ENCODE measurements around the gene ERC1. TPM values are rescaled to one million over a fixed set of nuclear protein-coding genes. Genes with fewer than 3 reads are reported as not detected.

The ERC1 gene
- polyA plus RNA-seq, 6 donors from 2014 or later, result 6.9 to 26.2 (median 17.9) TPM

DNA sequence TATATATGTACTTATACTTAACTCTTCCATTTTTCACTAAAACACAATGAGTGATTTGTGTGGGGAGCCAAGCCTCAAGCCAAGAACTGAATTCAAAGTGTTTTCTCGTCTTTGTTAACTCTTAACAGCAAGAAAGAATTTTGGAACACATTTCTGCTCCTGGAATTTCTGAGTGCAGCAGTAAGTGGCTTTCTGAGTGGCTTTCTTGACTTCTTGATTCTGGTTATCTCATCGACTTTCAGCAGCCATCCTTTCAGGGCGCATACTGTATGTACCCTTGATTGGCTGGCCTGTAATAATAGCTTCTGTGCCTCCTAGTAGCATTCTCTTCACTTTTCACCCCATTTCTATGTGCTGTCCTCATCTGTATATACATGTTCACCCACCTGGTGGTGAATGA, 446.0 kb downstream of the ERC1 start:
- H3K4me3 Mint-ChIP-seq, result no peak overlapping the region
- no peaks in the 10 kb centered on the region for H3K4me1 Mint-ChIP-seq
- DNase-seq (no peak), ATAC-seq (ENCODE audit: low read depth in 2 of 2) (no peak)
- no peaks in the 10 kb centered on the region for H3K9me3 Mint-ChIP-seq
- H3K27me3 Mint-ChIP-seq, result no peaks in the 10 kb centered on the region
- no peak overlapping the region for H3K27ac Mint-ChIP-seq
- peaks cover 0 to 8% of the 10 kb centered on the region in 2 donors for H3K36me3 Mint-ChIP-seq

- no peaks in the 10 kb centered on the region for H3K9me3 Mint-ChIP-seq
- peaks cover 0 to 4% of the 10 kb centered on the region in 2 donors for H3K36me3 Mint-ChIP-seq
- no peak overlapping the region for H3K27ac Mint-ChIP-seq
- no peak for ATAC-seq (ENCODE audit: low read depth in 2 of 2)
- no peak for DNase-seq
- no peak overlapping the region for H3K4me3 Mint-ChIP-seq
- H3K4me1 Mint-ChIP-seq, result no peaks in the 10 kb centered on the region
- no peaks in the 10 kb centered on the region for H3K27me3 Mint-ChIP-seq
Measured at GRCh38 chr12:1439201-1439600, 448.2 kb downstream of the ERC1 start.

DNA sequence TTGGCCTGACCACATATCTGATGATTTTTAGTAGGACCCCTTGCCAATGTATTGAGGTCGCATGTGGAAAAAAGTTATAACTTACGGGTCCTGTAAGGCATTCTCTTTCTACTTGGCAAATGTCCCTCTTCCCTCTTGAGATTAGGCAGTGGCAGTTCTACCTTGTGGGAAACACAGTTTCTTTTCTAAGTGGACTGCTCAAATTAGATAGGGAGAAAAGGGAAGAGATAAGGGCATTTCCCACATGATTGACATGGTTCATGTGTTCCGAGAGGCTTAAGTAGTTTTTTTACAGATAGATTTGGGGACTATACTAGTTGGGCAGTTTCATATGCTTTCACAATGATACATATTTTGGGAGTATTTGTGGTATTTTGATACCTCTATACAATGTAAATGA, 448.7 kb downstream of the ERC1 start:
- no peak overlapping the region for H3K4me3 Mint-ChIP-seq
- no peak overlapping the region for H3K27ac Mint-ChIP-seq
- ATAC-seq (ENCODE audit: low read depth in 2 of 2) (no peak), DNase-seq (no peak)
- no peaks in the 10 kb centered on the region for H3K4me1 Mint-ChIP-seq
- H3K9me3 Mint-ChIP-seq, result no peaks in the 10 kb centered on the region
- H3K36me3 Mint-ChIP-seq, result peaks cover 0 to 4% of the 10 kb centered on the region in 2 donors
- no peaks in the 10 kb centered on the region for H3K27me3 Mint-ChIP-seq

DNA sequence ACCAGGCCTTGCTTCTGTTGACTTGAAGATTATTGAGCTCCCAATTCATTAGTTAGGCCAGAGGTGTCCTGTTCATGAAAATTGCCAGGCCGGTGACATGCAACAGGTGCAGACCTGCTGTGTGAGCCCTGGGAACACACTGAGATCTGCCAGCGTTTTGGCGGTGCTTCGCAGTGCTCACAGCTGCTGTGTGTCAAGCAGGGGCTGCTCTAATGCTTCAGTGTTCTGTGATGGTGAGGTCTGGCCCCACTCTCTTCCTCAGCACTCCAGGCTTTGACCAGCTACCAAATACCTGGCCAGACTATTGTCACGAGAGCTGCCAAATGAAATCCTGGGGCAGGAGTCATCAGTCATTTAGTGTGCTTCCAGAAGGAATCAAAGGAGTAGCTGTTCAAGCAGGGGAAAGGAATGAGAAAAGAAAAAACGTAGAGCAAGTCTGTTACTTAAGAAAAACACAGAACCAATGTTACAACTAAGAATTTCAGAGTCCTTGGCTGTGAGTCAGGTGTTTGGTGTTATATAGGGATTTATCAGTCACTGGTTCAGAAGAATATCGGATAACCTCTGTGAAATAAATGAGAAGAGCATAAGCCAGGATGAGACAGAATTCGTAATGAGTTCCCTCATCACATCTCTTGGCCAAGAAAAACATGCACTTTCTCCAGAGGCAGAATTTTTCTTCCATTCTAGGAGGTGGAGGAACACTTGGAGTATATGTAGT, 452.6 kb downstream of the ERC1 start:
- no peaks in the 10 kb centered on the region for H3K4me1 Mint-ChIP-seq
- no peaks in the 10 kb centered on the region for H3K9me3 Mint-ChIP-seq
- H3K27ac Mint-ChIP-seq, result no peak overlapping the region
- DNase-seq (no peak), ATAC-seq (ENCODE audit: low read depth in 2 of 2) (no peak)
- H3K27me3 Mint-ChIP-seq, result no peaks in the 10 kb centered on the region
- H3K4me3 Mint-ChIP-seq, result peak overlapping the region in 1 of 8 donors; percentile 3
- peaks cover 15 to 16% of the 10 kb centered on the region in 2 donors for H3K36me3 Mint-ChIP-seq

DNA sequence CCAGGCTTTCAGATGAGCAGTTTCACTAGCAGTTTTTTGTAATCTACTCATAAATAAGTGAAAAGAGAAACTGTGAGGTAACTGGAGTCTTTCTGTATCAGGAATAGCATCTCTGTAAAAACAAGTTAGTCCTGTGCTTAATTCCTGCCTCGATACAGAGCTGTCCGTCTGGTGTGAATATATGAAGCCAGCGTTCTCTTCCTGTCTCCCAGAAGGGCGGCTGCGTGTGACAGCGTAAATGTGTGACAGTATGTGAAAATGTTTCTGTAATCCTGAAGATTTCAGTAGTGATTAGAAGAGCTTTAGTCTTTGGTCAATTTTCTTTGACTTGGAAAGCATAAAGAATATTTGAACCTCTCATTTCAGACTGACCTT, 453.1 kb downstream of the ERC1 start:
- H3K27ac Mint-ChIP-seq, result peak overlapping the region in 1 of 6 donors; percentile 73
- no peaks in the 10 kb centered on the region for H3K27me3 Mint-ChIP-seq
- ATAC-seq (ENCODE audit: low read depth in 2 of 2) (no peak), DNase-seq (no peak)
- peaks cover 18 to 19% of the 10 kb centered on the region in 2 donors for H3K36me3 Mint-ChIP-seq
- H3K4me3 Mint-ChIP-seq, result no peak overlapping the region
- H3K9me3 Mint-ChIP-seq, result no peaks in the 10 kb centered on the region
- H3K4me1 Mint-ChIP-seq, result no peaks in the 10 kb centered on the region

DNA sequence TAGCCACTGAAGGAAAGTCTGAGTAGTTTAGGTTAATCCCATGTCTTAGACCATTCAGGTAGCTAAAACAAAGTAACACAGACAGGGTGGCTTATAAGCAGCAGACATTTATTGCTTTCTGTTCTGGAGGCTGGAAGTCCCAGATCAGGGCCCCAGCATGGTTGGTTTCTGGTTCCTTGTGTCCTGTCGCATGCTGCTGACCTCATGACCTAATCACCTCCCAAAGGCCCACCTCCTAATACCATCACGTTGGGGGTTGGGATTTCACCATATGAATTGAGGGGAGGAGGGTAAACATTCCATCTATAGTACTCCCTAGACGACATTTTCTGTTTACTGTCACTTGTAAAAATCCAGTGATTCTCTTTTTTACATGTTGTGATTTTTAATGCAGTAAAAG, 454.8 kb downstream of the ERC1 start:
- Mint-ChIP-seq H3K27me3 (no peaks in the 10 kb centered on the region), H3K4me3 (no peak overlapping the region), H3K27ac (no peak overlapping the region), H3K9me3 (no peaks in the 10 kb centered on the region), H3K36me3 (peaks cover 18 to 33% of the 10 kb centered on the region in 2 donors), H3K4me1 (no peaks in the 10 kb centered on the region)
- DNase-seq, result no peak
- no peak for ATAC-seq (ENCODE audit: low read depth in 2 of 2)

DNA sequence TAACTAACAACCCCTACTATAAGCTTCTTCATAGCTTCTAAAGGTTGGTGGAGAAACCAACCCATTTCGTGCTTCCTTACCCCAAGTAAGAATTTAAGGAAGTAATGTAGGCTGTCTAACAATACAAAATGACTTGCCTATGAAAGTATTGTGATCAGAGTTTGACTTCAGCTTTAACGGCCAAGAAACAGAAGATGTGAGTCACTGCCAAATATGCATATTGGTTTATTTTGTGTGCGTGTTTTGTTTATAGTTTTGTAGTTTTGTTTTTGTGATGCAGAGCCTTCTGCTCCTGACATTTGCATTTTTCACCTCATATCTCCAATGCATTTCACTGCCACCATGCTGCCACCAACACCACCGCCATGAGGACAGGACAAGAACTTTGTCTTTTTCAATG, 457.3 kb downstream of the ERC1 start:
- no peak for DNase-seq
- no peaks in the 10 kb centered on the region for H3K27me3 Mint-ChIP-seq
- no peak overlapping the region for H3K27ac Mint-ChIP-seq
- H3K36me3 Mint-ChIP-seq, result peaks cover 18 to 43% of the 10 kb centered on the region in 2 donors
- H3K4me1 Mint-ChIP-seq, result no peaks in the 10 kb centered on the region
- H3K9me3 Mint-ChIP-seq, result no peaks in the 10 kb centered on the region
- ATAC-seq (ENCODE audit: low read depth in 2 of 2), result no peak
- no peak overlapping the region for H3K4me3 Mint-ChIP-seq

GRCh38 chr12:1453810-1454209, 462.8 kb downstream of the ERC1 start:
- no peak overlapping the region for H3K4me3 Mint-ChIP-seq
- H3K4me1 Mint-ChIP-seq, result no peaks in the 10 kb centered on the region
- ATAC-seq (ENCODE audit: low read depth in 2 of 2) (no peak), DNase-seq (no peak)
- no peaks in the 10 kb centered on the region for H3K27me3 Mint-ChIP-seq
- peaks cover under 1 to 33% of the 10 kb centered on the region in 2 donors for H3K36me3 Mint-ChIP-seq
- peak overlapping the region in 1 of 6 donors; percentile 62 for H3K27ac Mint-ChIP-seq
- peaks cover 0 to 1% (median 0%) of the 10 kb centered on the region in 7 donors for H3K9me3 Mint-ChIP-seq

GRCh38 chr12:1456885-1457284, 465.9 kb downstream of the ERC1 start:
- H3K4me1 Mint-ChIP-seq, result no peaks in the 10 kb centered on the region
- peaks cover 0 to 9% of the 10 kb centered on the region in 2 donors for H3K36me3 Mint-ChIP-seq
- no peaks in the 10 kb centered on the region for H3K27me3 Mint-ChIP-seq
- peak overlapping the region in 1 of 8 donors; percentile 52 for H3K4me3 Mint-ChIP-seq
- peaks cover 0 to 2% (median 0%) of the 10 kb centered on the region in 7 donors for H3K9me3 Mint-ChIP-seq
- ATAC-seq (ENCODE audit: low read depth in 2 of 2), result no peak
- no peak overlapping the region for H3K27ac Mint-ChIP-seq
- DNase-seq, result no peak

DNA sequence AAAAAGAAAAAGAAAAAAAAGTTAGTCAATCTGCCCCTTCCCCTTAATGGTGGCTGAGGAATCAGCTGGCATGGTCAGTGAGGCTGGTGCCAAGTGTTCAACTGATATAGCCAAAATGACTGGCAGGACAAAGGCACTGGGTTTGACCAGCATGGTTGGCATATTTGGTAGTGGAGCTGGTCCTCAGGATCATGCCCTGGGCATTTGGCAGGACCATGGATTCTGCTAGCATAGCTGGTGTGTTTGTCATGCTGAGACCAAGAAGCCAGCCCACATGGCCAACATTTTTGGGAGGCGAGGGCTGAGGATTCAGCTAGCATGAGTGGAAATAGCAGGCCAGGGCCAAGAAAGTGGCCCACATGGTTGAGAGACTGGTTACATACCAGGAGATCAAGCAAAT, 466.9 kb downstream of the ERC1 start:
- peaks cover 0 to 2% (median 0%) of the 10 kb centered on the region in 7 donors for H3K9me3 Mint-ChIP-seq
- DNase-seq (no peak), ATAC-seq (ENCODE audit: low read depth in 2 of 2) (no peak)
- peaks cover 0 to 3% of the 10 kb centered on the region in 2 donors for H3K36me3 Mint-ChIP-seq
- no peak overlapping the region for H3K27ac Mint-ChIP-seq
- no peaks in the 10 kb centered on the region for H3K4me1 Mint-ChIP-seq
- H3K27me3 Mint-ChIP-seq, result no peaks in the 10 kb centered on the region
- H3K4me3 Mint-ChIP-seq, result no peak overlapping the region

DNA sequence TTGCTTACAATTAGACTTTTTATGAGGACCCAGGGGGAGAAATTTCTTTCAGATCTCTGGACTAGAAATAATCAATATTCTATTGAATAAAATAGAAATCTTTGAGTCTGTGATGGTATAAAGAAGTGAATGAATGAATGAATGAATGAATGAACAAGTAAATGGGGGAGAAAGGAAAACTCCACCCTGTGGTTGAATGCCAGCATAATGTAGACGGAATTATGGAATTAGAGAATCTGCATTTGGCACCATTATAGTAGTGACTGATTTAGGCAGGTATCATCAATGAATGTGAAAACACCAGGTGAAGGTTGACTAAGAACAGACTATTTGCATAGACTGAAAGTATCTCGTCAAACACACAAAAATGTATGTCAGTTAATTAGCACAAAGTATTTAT, 468.3 kb downstream of the ERC1 start:
- DNase-seq (no peak), ATAC-seq (ENCODE audit: low read depth in 2 of 2) (no peak)
- peaks cover 0 to 10% (median 6%) of the 10 kb centered on the region in 3 donors for H3K4me1 Mint-ChIP-seq
- no peaks in the 10 kb centered on the region for H3K36me3 Mint-ChIP-seq
- H3K4me3 Mint-ChIP-seq, result no peak overlapping the region
- H3K9me3 Mint-ChIP-seq, result peaks cover 0 to 2% (median 0%) of the 10 kb centered on the region in 7 donors
- no peak overlapping the region for H3K27ac Mint-ChIP-seq
- H3K27me3 Mint-ChIP-seq, result no peaks in the 10 kb centered on the region

GRCh38 chr12:1463073-1463905, 472.3 kb downstream of the ERC1 start:
- Mint-ChIP-seq H3K4me1 (peaks cover 0 to 10% (median 6%) of the 10 kb centered on the region in 3 donors), H3K27me3 (no peaks in the 10 kb centered on the region), H3K36me3 (peaks cover 0 to 6% of the 10 kb centered on the region in 2 donors), H3K27ac (peak overlapping the region in 1 of 6 donors; percentile 61), H3K4me3 (no peak overlapping the region), H3K9me3 (peaks cover 0 to 2% (median 0%) of the 10 kb centered on the region in 7 donors)
- no peak for ATAC-seq (ENCODE audit: low read depth in 2 of 2)
- no peak for DNase-seq

- Mint-ChIP-seq H3K4me1 (peaks cover 0 to 10% (median 6%) of the 10 kb centered on the region in 3 donors), H3K27ac (peak overlapping the region in 2 of 6 donors; percentile 34 to 62), H3K9me3 (no peaks in the 10 kb centered on the region), H3K27me3 (no peaks in the 10 kb centered on the region), H3K4me3 (no peak overlapping the region), H3K36me3 (peaks cover 0 to 6% of the 10 kb centered on the region in 2 donors)
- no peak for ATAC-seq (ENCODE audit: low read depth in 2 of 2)
- no peak for DNase-seq
Measured at GRCh38 chr12:1464925-1465324, 473.9 kb downstream of the ERC1 start.

DNA sequence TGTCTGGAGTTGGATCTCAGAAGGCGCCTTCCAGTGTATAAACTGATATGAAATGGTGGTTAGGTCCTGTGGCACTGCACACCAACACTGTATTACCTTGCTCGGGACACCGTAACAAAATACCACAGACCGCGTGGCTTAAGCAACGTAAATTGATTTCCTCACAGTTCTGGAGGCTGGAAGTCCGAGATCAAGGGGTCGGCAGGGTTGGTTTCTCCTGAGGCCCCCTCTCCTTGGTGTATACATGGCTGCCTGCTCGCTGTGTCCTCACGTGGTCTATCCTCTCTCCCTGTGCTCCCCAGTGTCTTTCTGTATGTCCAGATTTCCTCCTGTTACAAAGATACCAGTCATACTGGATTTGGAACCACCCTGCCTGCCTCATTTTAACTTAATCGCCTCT, 475.0 kb downstream of the ERC1 start:
- Mint-ChIP-seq H3K4me1 (peaks cover 0 to 14% (median 10%) of the 10 kb centered on the region in 3 donors), H3K4me3 (no peak overlapping the region), H3K9me3 (no peaks in the 10 kb centered on the region), H3K27ac (no peak overlapping the region), H3K36me3 (peaks cover 6 to 7% of the 10 kb centered on the region in 2 donors), H3K27me3 (no peaks in the 10 kb centered on the region)
- no peak for DNase-seq
- no peak for ATAC-seq (ENCODE audit: low read depth in 2 of 2)

All from naive B cell (primary cell).